Breast epithelium (tissue), 4 donors: ENCODE results near the gene MAST3. TPM values are rescaled to one million over a fixed set of nuclear protein-coding genes. Genes with fewer than 3 reads are reported as not detected.

ENCODE experiments used
- DNase-seq, 2 donors: peaks; one replicate each; pipeline ENCODE4 v3.0.0-alpha.2; 2019; ENCODE audit warnings: low spot score in 2 of 2
- H3K27ac ChIP-seq, 2 donors: fragments of 200-600 bp; sonication (generic) in 1 of 2; one replicate each; pipeline ENCODE4 v1.5.1; 2016 to 2019; ENCODE audit warnings: mild to moderate bottlenecking in 1 of 2
- H3K27me3 ChIP-seq, 2 donors: fragments of 200-600 bp; sonication (generic) in 1 of 2; one replicate each; pipeline versions ENCODE4 v1.5.1 to v1.6.0; 2017 to 2019; ENCODE audit warnings: control low read depth in 1 of 2, mild to moderate bottlenecking in 1 of 2
- H3K36me3 ChIP-seq: fragments of 200-600 bp; one replicate; pipeline ENCODE4 v1.5.1; 2019
- H3K4me1 ChIP-seq, 2 donors: fragments of 200-600 bp; sonication (generic); one replicate each; pipeline ENCODE4 v1.5.1; 2016 to 2019; ENCODE audit warnings: control low read depth in 1 of 2
- H3K4me3 ChIP-seq, 3 donors: fragments of 200-600 bp; sonication (generic); 1 replicate in 2 of 3; 2 replicates in 1 of 3; pipeline ENCODE4 v1.5.1; 2016 to 2019; ENCODE audit warnings: mild to moderate bottlenecking in 3 of 3, moderate library complexity in 2 of 3
- H3K9me3 ChIP-seq, 2 donors: fragments of 200-600 bp; sonication (generic) in 1 of 2; one replicate each; pipeline ENCODE4 v1.5.1; 2016 to 2019; ENCODE audit warnings: control low read depth in 1 of 2
- CTCF ChIP-seq, 3 donors: fragments of 450-650 bp; IDR thresholded peaks; one replicate each; pipeline ENCODE4 v1.5.1; 2016 to 2017; ENCODE audit warnings: antibody characterized with exemption in 3 of 3, mild to moderate bottlenecking in 3 of 3, moderate library complexity in 3 of 3
- POLR2A ChIP-seq: fragments of 450-650 bp; IDR thresholded peaks from one replicate; pipeline ENCODE4 v1.6.1; 2016; ENCODE audit warnings: antibody characterized with exemption, mild to moderate bottlenecking, moderate library complexity
- POLR2AphosphoS5 ChIP-seq, 3 donors: sonication (generic); formaldehyde crosslinking; IDR thresholded peaks; one replicate each; pipeline ENCODE4 v1.6.1; 2017; ENCODE audit warnings: antibody characterized with exemption in 3 of 3
- intact Hi-C: fragments of 100-400 bp; cut with DNase I; formaldehyde crosslinking; loops from one replicate; pipeline ENCODE4 v1.15.1; 2023; ENCODE audit warnings: low total_unique reads
- total RNA-seq, 3 donors: library from RNA; depleted of rRNA; stranded (reverse); fragments of >200 nt; gene quantifications; one replicate each; pipeline ENCODE4 v1.1.0, GENCODE V29; 2016

MAST3 gene
- total RNA-seq, 3 donors from 2014 or later, result 5.6 to 8.5 (median 6.2) TPM

- no peaks in the 10 kb centered on the region for H3K27me3 ChIP-seq
- H3K4me1 ChIP-seq, result no peaks in the 10 kb centered on the region
- H3K9me3 ChIP-seq, result no peaks in the 10 kb centered on the region
- no peaks in the 10 kb centered on the region for H3K36me3 ChIP-seq
- intact Hi-C loops, result no loop called here
- DNase-seq, result no peak
- H3K4me3 ChIP-seq, result no peak overlapping the region
- no peak overlapping the region for H3K27ac ChIP-seq
- TF ChIP-seq CTCF (IDR thresholded peaks at IDR 0.05) (no peak), POLR2AphosphoS5 (IDR thresholded peaks at IDR 0.05) (no peak)
Measured at GRCh38 chr19:18131841-18132596, 34.4 kb downstream of the MAST3 start.

- TF ChIP-seq CTCF (IDR thresholded peaks at IDR 0.05) (no peak), POLR2A (no peak), POLR2AphosphoS5 (IDR thresholded peaks at IDR 0.05) (no peak)
- Histone ChIP-seq H3K4me1 (no peaks in the 10 kb centered on the region), H3K4me3 (no peak overlapping the region), H3K9me3 (no peaks in the 10 kb centered on the region), H3K36me3 (no peaks in the 10 kb centered on the region), H3K27me3 (no peaks in the 10 kb centered on the region), H3K27ac (no peak overlapping the region)
- DNase-seq, result no peak
- intact Hi-C loops, result no loop called here
Measured at GRCh38 chr19:18135712-18136584, 38.4 kb downstream of the MAST3 start.

- H3K9me3 ChIP-seq, result no peaks in the 10 kb centered on the region
- H3K27me3 ChIP-seq, result no peaks in the 10 kb centered on the region
- no peak for TF ChIP-seq POLR2AphosphoS5 (IDR thresholded peaks at IDR 0.05)
- no peak for TF ChIP-seq POLR2A
- TF ChIP-seq CTCF (IDR thresholded peaks at IDR 0.05), result no peak
- H3K4me3 ChIP-seq, result no peak overlapping the region
- no peaks in the 10 kb centered on the region for H3K36me3 ChIP-seq
- H3K4me1 ChIP-seq, result no peaks in the 10 kb centered on the region
- no peak overlapping the region for H3K27ac ChIP-seq
- intact Hi-C loops, result no loop called here
- DNase-seq, result no peak
Measured at GRCh38 chr19:18137242-18137641, 39.7 kb downstream of the MAST3 start.

- no peak for TF ChIP-seq CTCF (IDR thresholded peaks at IDR 0.05)
- TF ChIP-seq POLR2A, result no peak
- TF ChIP-seq POLR2AphosphoS5 (IDR thresholded peaks at IDR 0.05), result no peak
- intact Hi-C loops, result no loop called here
- Histone ChIP-seq H3K36me3 (no peaks in the 10 kb centered on the region), H3K4me1 (no peaks in the 10 kb centered on the region), H3K4me3 (no peak overlapping the region), H3K9me3 (no peaks in the 10 kb centered on the region), H3K27me3 (no peaks in the 10 kb centered on the region), H3K27ac (no peak overlapping the region)
- no peak for DNase-seq
Measured at GRCh38 chr19:18137657-18138339, 40.2 kb downstream of the MAST3 start.
